ENCODE results near the gene PIK3CB. TPM values are rescaled to one million over a fixed set of nuclear protein-coding genes. Genes with fewer than 3 reads are reported as not detected.

Gene PIK3CB
- polyA plus RNA-seq, 3 donors: 14.1 to 33.6 (median 20.4) TPM

DNA sequence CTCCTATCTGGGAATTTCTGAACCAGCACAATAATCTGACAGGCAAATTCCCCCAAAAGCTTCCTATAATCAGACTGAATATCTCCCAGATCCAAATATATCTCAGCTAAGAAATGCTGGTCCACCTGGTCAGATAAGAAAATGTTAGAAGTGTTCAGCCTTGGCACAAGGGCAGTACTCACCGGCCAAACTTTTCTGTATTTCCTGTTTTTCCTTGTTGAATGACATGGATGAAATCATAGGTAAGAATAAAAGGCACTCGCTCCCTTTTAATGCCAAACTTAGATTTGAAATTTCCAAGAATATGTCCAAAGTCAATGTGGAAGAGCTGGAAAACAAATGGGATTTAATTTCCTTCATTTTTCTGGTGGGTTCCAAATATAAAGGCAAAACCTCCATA is 177.2 kb downstream of the PIK3CB start:
- intact Hi-C loops (cut with micrococcal nuclease): no loop called here
- TF ChIP-seq, protein P1, sequence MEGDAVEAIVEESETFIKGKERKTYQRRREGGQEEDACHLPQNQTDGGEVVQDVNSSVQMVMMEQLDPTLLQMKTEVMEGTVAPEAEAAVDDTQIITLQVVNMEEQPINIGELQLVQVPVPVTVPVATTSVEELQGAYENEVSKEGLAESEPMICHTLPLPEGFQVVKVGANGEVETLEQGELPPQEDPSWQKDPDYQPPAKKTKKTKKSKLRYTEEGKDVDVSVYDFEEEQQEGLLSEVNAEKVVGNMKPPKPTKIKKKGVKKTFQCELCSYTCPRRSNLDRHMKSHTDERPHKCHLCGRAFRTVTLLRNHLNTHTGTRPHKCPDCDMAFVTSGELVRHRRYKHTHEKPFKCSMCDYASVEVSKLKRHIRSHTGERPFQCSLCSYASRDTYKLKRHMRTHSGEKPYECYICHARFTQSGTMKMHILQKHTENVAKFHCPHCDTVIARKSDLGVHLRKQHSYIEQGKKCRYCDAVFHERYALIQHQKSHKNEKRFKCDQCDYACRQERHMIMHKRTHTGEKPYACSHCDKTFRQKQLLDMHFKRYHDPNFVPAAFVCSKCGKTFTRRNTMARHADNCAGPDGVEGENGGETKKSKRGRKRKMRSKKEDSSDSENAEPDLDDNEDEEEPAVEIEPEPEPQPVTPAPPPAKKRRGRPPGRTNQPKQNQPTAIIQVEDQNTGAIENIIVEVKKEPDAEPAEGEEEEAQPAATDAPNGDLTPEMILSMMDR (IDR thresholded peaks at IDR 0.05): no peak
- no peak overlapping the region for H3K27ac ChIP-seq (ENCODE audit: low read depth in 1 of 2, low read length in 2 of 2)
- Mint-ChIP-seq H3K4me1 (no peaks in the 10 kb centered on the region), H3K27ac (no peak overlapping the region), H3K36me3 (peaks cover 84 to 87% of the 10 kb centered on the region in 2 donors), H3K9me3 (peaks cover 0 to 2% (median 0%) of the 10 kb centered on the region in 7 donors), H3K27me3 (ENCODE audit: low read depth in 3 of 3) (no peaks in the 10 kb centered on the region), H3K4me3 (no peak overlapping the region)
- WGBS (ENCODE audit: insufficient coverage): 33% methylated on average over 1 of the region's 2 CpGs
- no peak overlapping the region for H3K4me3 ChIP-seq (replicated peaks in 1 of 3; ENCODE audit: low read depth in 2 of 3, low read length in 3 of 3)
- no peaks in the 10 kb centered on the region for H3K9me3 ChIP-seq (replicated peaks in 1 of 2; ENCODE audit: control insufficient read depth in 1 of 2, insufficient read depth in 1 of 2, low read length in 2 of 2)
- no peaks in the 10 kb centered on the region for H4K20me1 ChIP-seq (ENCODE audit: insufficient read depth, low read length)
- no peaks in the 10 kb centered on the region for H3K79me2 ChIP-seq (ENCODE audit: insufficient read depth, low read length)
- H3K9ac ChIP-seq (ENCODE audit: insufficient read depth, low read length, poor library complexity, severe bottlenecking): no peak overlapping the region
- no peaks in the 10 kb centered on the region for H3K27me3 ChIP-seq (ENCODE audit: control insufficient read depth in 2 of 2, insufficient read depth in 2 of 2, low read length in 2 of 2)
- peaks cover 81 to 92% of the 10 kb centered on the region in 2 donors for H3K36me3 ChIP-seq (replicated peaks in 1 of 2; ENCODE audit: control insufficient read depth in 1 of 2, insufficient read depth in 2 of 2, low read length in 2 of 2)
- no peaks in the 10 kb centered on the region for H3K4me1 ChIP-seq (ENCODE audit: control insufficient read depth in 1 of 2, insufficient read depth in 2 of 2, low read length in 2 of 2)
- no peak for DNase-seq
- no peak overlapping the region for H3K4me2 ChIP-seq (replicated peaks; ENCODE audit: extremely low read depth, low read length, poor library complexity, severe bottlenecking)
- no peak overlapping the region for H2AFZ ChIP-seq (ENCODE audit: insufficient read depth, low read depth, low read length, poor library complexity, severe bottlenecking)

DNA sequence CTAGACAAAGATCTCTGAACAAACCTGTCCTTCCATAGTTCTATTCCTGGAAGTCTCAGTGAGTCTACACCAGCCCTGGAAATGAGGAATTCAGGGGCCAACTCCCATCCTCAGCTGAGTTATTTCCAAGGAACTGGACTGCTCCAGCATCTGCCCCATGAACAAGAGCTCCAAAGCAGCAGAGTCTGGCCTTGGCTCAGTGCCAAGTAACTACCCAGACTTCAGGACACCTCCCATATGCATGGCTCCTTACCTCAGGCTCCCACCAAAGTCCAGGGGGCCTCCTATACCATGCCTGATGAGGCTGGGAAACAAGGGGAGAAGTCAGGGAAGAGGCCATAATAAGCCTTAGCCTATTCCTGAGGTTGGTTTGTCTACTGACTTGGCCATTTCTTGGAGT is 181.2 kb downstream of the PIK3CB start:
- H3K4me1 Mint-ChIP-seq: no peaks in the 10 kb centered on the region
- H3K27me3 Mint-ChIP-seq (ENCODE audit: low read depth in 3 of 3): peaks cover 0 to 2% (median 0%) of the 10 kb centered on the region in 3 donors
- no peaks in the 10 kb centered on the region for H3K79me2 ChIP-seq (ENCODE audit: insufficient read depth, low read length)
- no peak overlapping the region for H3K4me2 ChIP-seq (replicated peaks; ENCODE audit: extremely low read depth, low read length, poor library complexity, severe bottlenecking)
- no peak overlapping the region for H3K27ac ChIP-seq (ENCODE audit: low read depth in 1 of 2, low read length in 2 of 2)
- intact Hi-C loops (cut with micrococcal nuclease): no loop called here
- no peaks in the 10 kb centered on the region for H3K4me1 ChIP-seq (ENCODE audit: control insufficient read depth in 1 of 2, insufficient read depth in 2 of 2, low read length in 2 of 2)
- peaks cover 88 to 96% of the 10 kb centered on the region in 2 donors for H3K36me3 ChIP-seq (replicated peaks in 1 of 2; ENCODE audit: control insufficient read depth in 1 of 2, insufficient read depth in 2 of 2, low read length in 2 of 2)
- no peaks in the 10 kb centered on the region for H3K27me3 ChIP-seq (ENCODE audit: control insufficient read depth in 2 of 2, insufficient read depth in 2 of 2, low read length in 2 of 2)
- peak overlapping the region in 1 of 7 donors; percentile 26 for H3K27ac Mint-ChIP-seq
- H4K20me1 ChIP-seq (ENCODE audit: insufficient read depth, low read length): no peaks in the 10 kb centered on the region
- TF ChIP-seq, protein P1 (IDR thresholded peaks at IDR 0.05): no peak
- no peak for DNase-seq
- peaks cover 15 to 23% (median 18%) of the 10 kb centered on the region in 7 donors for H3K9me3 Mint-ChIP-seq
- H3K4me3 Mint-ChIP-seq: no peak overlapping the region
- no peak overlapping the region for H3K9ac ChIP-seq (ENCODE audit: insufficient read depth, low read length, poor library complexity, severe bottlenecking)
- H3K36me3 Mint-ChIP-seq: peaks cover 85 to 94% of the 10 kb centered on the region in 2 donors
- H3K4me3 ChIP-seq (replicated peaks in 1 of 3; ENCODE audit: low read depth in 2 of 3, low read length in 3 of 3): no peak overlapping the region
- peaks cover 16 to 19% of the 10 kb centered on the region in 2 donors for H3K9me3 ChIP-seq (replicated peaks in 1 of 2; ENCODE audit: control insufficient read depth in 1 of 2, insufficient read depth in 1 of 2, low read length in 2 of 2)
- H2AFZ ChIP-seq (ENCODE audit: insufficient read depth, low read depth, low read length, poor library complexity, severe bottlenecking): no peak overlapping the region

Measured in CD14-positive monocyte (primary cell).